ENCODE results near the gene ATP5F1C. TPM values are rescaled to one million over a fixed set of nuclear protein-coding genes. Genes with fewer than 3 reads are reported as not detected.

The ATP5F1C gene
- total RNA-seq, 2 donors from 2014 or later: 444 to 610 TPM

DNA sequence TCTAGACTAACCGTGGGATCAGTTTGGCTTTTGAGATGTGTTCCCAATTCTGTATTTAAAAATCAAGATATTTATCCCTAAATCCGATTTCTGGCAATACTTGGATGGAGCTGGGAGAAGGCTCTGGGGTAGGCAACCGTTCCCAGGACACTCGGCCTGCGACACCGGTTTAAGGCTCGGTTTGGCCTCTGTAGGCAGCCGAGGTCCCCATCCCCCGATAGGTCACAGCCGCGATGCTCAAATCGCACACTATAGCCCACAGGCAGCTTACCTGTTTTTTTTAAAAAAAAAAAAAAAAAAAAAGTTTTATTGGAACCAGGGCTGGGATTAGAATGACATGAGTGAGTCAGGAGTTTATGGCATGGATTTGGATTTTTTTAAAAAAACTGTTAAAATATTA lies 29.6 kb downstream of the ATP5F1C start:
- H3K9me3 ChIP-seq: no peaks in the 10 kb centered on the region
- H3K36me3 ChIP-seq: no peaks in the 10 kb centered on the region
- TF ChIP-seq CTCF (IDR thresholded peaks at IDR 0.05): no peak
- H3K4me3 ChIP-seq: peak overlapping the region; percentile 80
- intact Hi-C loops (cut with DNase I): loop anchor here (10.0 kb wide), 1 partner anchor 53 kb away; no protein-coding TSS in a partner anchor
- H3K27me3 ChIP-seq: no peaks in the 10 kb centered on the region
- no peak overlapping the region for H3K27ac ChIP-seq
- no peak for DNase-seq
- H3K9ac ChIP-seq (ENCODE audit: low read depth in 2 of 2, low read length in 2 of 2): peak overlapping the region in 1 of 2 donors; percentile 85
- no peaks in the 10 kb centered on the region for H3K4me1 ChIP-seq

- no peak for TF ChIP-seq CTCF (IDR thresholded peaks at IDR 0.05)
- Histone ChIP-seq H3K27ac (no peak overlapping the region), H3K9ac (ENCODE audit: low read depth in 2 of 2, low read length in 2 of 2) (peak overlapping the region in 1 of 2 donors; percentile 85), H3K27me3 (no peaks in the 10 kb centered on the region), H3K9me3 (no peaks in the 10 kb centered on the region), H3K4me1 (no peaks in the 10 kb centered on the region), H3K4me3 (peak overlapping the region; percentile 80), H3K36me3 (no peaks in the 10 kb centered on the region)
- no peak for DNase-seq
- intact Hi-C loops (cut with DNase I): loop anchor here (10.0 kb wide), 1 partner anchor 53 kb away; no protein-coding TSS in a partner anchor
These were observed 30.0 kb downstream of the ATP5F1C start for GRCh38 chr10:7817984-7818294.

DNA sequence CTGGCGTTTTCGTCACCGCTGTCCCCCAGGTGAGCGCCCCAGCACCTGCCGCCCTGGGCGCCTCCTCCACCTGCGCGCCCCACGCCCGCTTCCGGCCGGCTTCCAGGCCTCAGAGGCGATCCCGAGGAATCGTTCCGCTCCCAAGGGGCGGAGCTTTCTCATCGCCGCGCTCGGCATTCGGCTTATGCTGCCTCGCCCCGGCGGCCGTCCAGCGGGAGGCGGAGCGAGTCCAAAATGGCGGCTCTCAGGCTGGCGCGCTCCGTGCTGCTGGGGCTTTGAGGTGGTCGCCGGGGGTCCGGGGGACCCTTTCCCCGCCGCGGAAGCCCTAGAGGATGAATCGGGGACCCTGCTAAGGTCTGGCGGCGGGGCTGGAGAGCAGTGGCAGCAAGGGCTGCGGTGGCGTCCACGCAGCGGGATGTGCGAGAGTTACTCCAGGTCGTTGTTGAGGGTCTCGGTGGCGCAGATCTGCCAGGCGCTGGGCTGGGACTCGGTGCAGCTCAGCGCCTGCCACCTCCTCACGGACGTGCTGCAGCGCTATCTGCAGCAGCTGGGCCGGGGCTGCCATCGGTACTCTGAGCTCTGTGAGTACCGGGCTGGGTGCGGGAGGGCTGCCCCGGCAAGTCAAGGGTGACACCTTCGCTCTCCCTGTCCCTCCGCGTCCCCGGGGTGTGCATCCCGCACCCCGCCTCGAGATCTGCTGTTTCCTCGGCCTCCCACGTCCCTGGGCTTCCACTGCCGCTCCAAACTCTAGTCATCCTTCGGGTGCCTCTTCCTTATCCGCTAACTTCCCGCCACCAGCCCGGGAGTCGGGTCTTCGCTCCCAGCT lies 30.5 kb downstream of the ATP5F1C start, which contains the start of gene TAF3:
TSS of gene TAF3 (plus strand) at position 211 of the 826 bp plus-strand sequence. CDS start at position 416, 205 bp downstream.
- TF ChIP-seq CTCF (IDR thresholded peaks at IDR 0.05): no peak
- Histone ChIP-seq H3K36me3 (no peaks in the 10 kb centered on the region), H3K27me3 (no peaks in the 10 kb centered on the region), H3K4me3 (peak within 1 kb of the TSS; percentile 80), H3K4me1 (no peaks in the 10 kb centered on the region), H3K27ac (no peak within 1 kb of the TSS), H3K9ac (ENCODE audit: low read depth in 2 of 2, low read length in 2 of 2) (peak within 1 kb of the TSS; percentile 85 to 93), H3K9me3 (no peaks in the 10 kb centered on the region)
- DNase-seq: peak; percentile 94
- intact Hi-C loops (cut with DNase I): loop anchor here (10.0 kb wide), 1 partner anchor 54 kb away; no protein-coding TSS in a partner anchor

DNA sequence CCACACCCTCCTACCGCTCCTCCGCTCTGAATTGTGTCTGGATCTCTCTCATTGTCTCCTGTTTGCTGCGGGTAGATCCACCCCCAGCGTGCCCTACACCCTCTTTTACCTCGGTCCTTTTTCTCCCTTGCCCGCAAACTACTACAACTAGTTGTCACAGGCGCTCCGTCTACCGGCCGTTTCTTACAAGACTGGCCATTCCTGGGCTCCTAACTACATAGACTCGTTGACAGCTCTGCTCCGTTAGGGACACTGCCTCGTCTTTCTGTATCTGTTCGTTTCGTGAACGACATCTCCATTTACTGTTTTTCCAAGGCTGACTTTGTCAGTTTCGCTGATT lies 31.1 kb downstream of the ATP5F1C start:
- H3K4me3 ChIP-seq: peak overlapping the region; percentile 80
- no peaks in the 10 kb centered on the region for H3K4me1 ChIP-seq
- H3K27me3 ChIP-seq: no peaks in the 10 kb centered on the region
- TF ChIP-seq CTCF (IDR thresholded peaks at IDR 0.05): no peak
- no peaks in the 10 kb centered on the region for H3K9me3 ChIP-seq
- peak overlapping the region; percentile 85 to 93 for H3K9ac ChIP-seq (ENCODE audit: low read depth in 2 of 2, low read length in 2 of 2)
- intact Hi-C loops (cut with DNase I): loop anchor here (10.0 kb wide), 1 partner anchor 54 kb away; no protein-coding TSS in a partner anchor
- DNase-seq: peak; percentile 70
- H3K27ac ChIP-seq: no peak overlapping the region
- H3K36me3 ChIP-seq: no peaks in the 10 kb centered on the region

GRCh38 chr10:7824251-7824650 lies 36.3 kb downstream of the ATP5F1C start:
- H3K9ac ChIP-seq (ENCODE audit: low read depth in 2 of 2, low read length in 2 of 2): no peak overlapping the region
- DNase-seq: no peak
- H3K9me3 ChIP-seq: no peaks in the 10 kb centered on the region
- H3K27me3 ChIP-seq: no peaks in the 10 kb centered on the region
- intact Hi-C loops (cut with DNase I): no loop called here
- no peak for TF ChIP-seq CTCF (IDR thresholded peaks at IDR 0.05)
- no peaks in the 10 kb centered on the region for H3K36me3 ChIP-seq
- no peak overlapping the region for H3K27ac ChIP-seq
- no peaks in the 10 kb centered on the region for H3K4me1 ChIP-seq
- H3K4me3 ChIP-seq: no peak overlapping the region

Measured in colonic mucosa (tissue), 4 donors.